ENCODE results near the gene ICAM4.
"Not testable (repeated sequence)": the region's sequence is repeated elsewhere in the genome, so short reads cannot be mapped to it uniquely, and the experiment has no call there.

GRCh38 chr19:10241826-10242449, 44.8 kb upstream of the ICAM4 start:
- TF ChIP-seq EZH2 (IDR thresholded peaks at IDR 0.05; ENCODE audit: low read depth, low read length, severe bottlenecking); CTCF (IDR thresholded peaks at IDR 0.05; ENCODE audit: control extremely low read depth in 1 of 3, insufficient read depth in 1 of 3, low read depth in 1 of 3, low read length in 3 of 3); CBX5 (IDR thresholded peaks at IDR 0.05; ENCODE audit: low read depth, low read length); GABPA (IDR thresholded peaks at IDR 0.05; ENCODE audit: borderline replicate concordance, insufficient read depth, low read length); EP300 (IDR thresholded peaks at IDR 0.05; ENCODE audit: borderline replicate concordance in 1 of 2, low read depth in 2 of 2, low read length in 2 of 2); HDAC2 (IDR thresholded peaks at IDR 0.05; ENCODE audit: borderline replicate concordance in 1 of 2, low read depth in 2 of 2, low read length in 2 of 2); POLR2A (IDR thresholded peaks at IDR 0.05; ENCODE audit: control extremely low read depth in 1 of 2, low read depth in 2 of 2, low read length in 2 of 2); GTF2F1 (IDR thresholded peaks at IDR 0.05; ENCODE audit: borderline replicate concordance, low read depth, low read length): not testable (repeated sequence)
